Astrocyte of the spinal cord (primary cell): Measurements from ENCODE around the gene RYR1.

ENCODE experiments used
- DNase-seq: peaks from one replicate; pipeline ENCODE4 v3.0.0; 2011; ENCODE audit warnings: low read depth, low spot score
- H3K4me3 ChIP-seq: 2 replicates; pipeline ENCODE4 v1.5.1; 2011; ENCODE audit warnings: low read depth, mild to moderate bottlenecking, low read length, moderate library complexity
- in situ Hi-C: cut with HindIII; loops from 2 replicates; pipeline ENCODE4 v1.10.0; 2017; ENCODE audit warnings: low sequenced_read_pairs
- TF ChIP-seq, protein P1 (sequence below): IDR thresholded peaks from 2 replicates; pipeline ENCODE4 v1.5.1; 2012; ENCODE audit warnings: low read depth, mild to moderate bottlenecking, low read length, inconsistent platforms

The RYR1 gene

DNA sequence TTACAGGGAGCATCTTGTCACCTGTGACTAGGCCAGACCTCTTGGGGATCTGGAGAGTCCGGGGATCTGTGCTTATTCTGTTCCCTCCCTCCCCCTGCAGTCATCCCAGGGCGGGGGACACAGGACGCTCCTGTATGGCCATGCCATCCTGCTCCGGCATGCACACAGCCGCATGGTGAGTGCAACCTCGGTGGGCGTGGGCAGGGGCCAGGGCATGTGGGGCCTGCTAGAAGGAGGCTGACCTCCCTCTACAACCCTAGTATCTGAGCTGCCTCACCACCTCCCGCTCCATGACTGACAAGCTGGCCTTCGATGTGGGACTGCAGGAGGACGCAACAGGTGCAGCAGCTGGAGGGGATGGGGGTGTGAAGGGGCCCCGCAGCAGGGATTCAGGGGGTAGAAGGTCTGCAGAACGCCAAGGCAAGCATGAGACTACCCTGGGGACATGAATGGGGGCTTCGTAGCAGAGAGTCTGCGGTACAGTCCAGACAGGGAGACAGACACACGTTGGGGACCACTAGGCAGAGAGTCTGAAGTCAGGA lies 10.0 kb downstream of the RYR1 start:
- in situ Hi-C loops = no loop called here
- TF ChIP-seq, protein P1, sequence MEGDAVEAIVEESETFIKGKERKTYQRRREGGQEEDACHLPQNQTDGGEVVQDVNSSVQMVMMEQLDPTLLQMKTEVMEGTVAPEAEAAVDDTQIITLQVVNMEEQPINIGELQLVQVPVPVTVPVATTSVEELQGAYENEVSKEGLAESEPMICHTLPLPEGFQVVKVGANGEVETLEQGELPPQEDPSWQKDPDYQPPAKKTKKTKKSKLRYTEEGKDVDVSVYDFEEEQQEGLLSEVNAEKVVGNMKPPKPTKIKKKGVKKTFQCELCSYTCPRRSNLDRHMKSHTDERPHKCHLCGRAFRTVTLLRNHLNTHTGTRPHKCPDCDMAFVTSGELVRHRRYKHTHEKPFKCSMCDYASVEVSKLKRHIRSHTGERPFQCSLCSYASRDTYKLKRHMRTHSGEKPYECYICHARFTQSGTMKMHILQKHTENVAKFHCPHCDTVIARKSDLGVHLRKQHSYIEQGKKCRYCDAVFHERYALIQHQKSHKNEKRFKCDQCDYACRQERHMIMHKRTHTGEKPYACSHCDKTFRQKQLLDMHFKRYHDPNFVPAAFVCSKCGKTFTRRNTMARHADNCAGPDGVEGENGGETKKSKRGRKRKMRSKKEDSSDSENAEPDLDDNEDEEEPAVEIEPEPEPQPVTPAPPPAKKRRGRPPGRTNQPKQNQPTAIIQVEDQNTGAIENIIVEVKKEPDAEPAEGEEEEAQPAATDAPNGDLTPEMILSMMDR = no peak
- DNase-seq = no peak
- H3K4me3 ChIP-seq = no peak overlapping the region

- TF ChIP-seq, protein P1 = no peak
- H3K4me3 ChIP-seq = no peak overlapping the region
- in situ Hi-C loops = no loop called here
- no peak for DNase-seq
Observed at GRCh38 chr19:38444026-38444425, 10.5 kb downstream of the RYR1 start.

GRCh38 chr19:38445362-38445761 lies 11.9 kb downstream of the RYR1 start:
- DNase-seq = no peak
- TF ChIP-seq, protein P1 = no peak
- no peak overlapping the region for H3K4me3 ChIP-seq
- in situ Hi-C loops = no loop called here

DNA sequence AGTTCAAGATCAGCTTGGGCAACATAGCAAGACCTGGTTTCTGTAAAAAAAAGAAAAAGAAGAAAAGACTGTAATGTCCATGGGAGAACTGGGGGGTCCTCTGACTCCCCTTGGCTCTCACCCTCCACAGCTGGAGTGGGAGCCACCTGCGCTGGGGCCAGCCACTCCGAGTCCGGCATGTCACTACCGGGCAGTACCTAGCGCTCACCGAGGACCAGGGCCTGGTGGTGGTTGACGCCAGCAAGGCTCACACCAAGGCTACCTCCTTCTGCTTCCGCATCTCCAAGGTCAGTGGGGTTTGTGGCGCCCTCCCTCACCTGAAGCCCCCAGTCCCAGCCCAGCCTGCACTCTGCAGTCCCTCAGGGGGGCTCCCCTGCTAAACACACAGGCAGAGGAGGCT lies 14.7 kb downstream of the RYR1 start:
- TF ChIP-seq, protein P1 = no peak
- DNase-seq = no peak
- in situ Hi-C loops = no loop called here
- H3K4me3 ChIP-seq = no peak overlapping the region

DNA sequence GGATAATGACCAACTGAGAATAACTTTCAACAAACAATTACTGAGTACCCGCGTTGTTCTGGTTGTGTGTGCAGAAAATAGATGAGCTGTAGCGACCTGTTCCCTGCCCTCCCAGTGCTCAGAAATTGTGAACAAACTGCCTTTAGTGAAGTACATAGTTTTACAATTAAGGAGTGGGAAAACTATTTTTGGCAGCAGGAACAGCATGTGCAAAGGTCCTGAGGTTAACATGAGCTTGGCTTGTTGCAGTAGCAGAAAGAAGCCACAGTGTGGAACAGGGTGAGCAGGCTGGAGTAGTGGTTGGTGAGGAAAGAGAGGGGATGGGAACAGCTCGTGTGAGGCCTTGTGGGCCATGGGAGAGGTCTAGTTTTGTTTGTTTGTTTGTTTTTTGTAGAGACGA lies 16.0 kb downstream of the RYR1 start:
- no peak for DNase-seq
- no peak overlapping the region for H3K4me3 ChIP-seq
- in situ Hi-C loops = no loop called here
- TF ChIP-seq, protein P1 = no peak

DNA sequence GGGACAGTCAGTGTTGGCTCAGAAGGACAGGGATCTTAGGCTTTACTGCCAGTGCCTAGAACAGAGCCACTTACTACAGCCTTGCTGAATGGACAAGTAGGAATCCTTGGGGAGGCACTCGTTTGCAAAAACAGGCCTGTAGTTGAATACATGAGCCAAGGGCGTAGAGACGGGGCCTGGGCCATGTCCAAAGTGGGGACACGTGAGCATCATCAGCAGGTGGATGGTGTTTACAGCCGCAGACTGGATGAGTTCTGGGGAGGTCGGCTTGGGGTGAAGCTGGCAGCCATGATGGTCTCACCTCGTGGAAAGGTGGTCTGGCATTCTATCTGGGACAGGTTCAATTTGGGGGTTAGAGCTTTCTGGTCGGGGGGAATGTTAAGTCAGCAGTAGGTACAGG lies 17.5 kb downstream of the RYR1 start:
- in situ Hi-C loops = no loop called here
- H3K4me3 ChIP-seq = no peak overlapping the region
- TF ChIP-seq, protein P1 = no peak
- no peak for DNase-seq

DNA sequence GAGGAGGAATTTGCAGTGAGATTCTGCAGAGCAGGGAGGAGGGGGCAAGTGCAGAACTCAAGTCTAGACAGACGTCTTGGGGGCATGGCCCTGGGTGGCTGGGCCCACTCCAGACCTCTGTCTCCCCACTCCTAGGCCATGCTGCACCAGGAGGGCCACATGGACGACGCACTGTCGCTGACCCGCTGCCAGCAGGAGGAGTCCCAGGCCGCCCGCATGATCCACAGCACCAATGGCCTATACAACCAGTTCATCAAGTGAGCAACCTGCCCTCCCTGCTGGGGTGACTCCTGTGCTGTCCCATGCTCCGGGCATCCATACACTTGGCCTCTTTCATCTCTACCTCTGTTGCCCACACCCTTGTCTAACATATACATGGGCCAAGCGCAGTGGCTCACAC lies 18.1 kb downstream of the RYR1 start:
- no peak for DNase-seq
- in situ Hi-C loops = no loop called here
- no peak overlapping the region for H3K4me3 ChIP-seq
- TF ChIP-seq, protein P1 = no peak
